ENCODE measurements around the gene ATP8B1.

- TF ChIP-seq POLR2A (IDR thresholded peaks at IDR 0.05) (peak in 1 of 3 donors; percentile 9), CTCF (IDR thresholded peaks at IDR 0.05) (no peak)
These were observed 1.3 kb downstream of the ATP8B1 start for GRCh38 chr18:57801761-57802212.

All from body of pancreas (tissue), 4 donors.